Activated CD8-positive, alpha-beta T cell treated with anti-CD3 and anti-CD28 coated beads for 36 hours (primary cell): ENCODE measurements around the gene PM20D1. TPM values are rescaled to one million over a fixed set of nuclear protein-coding genes. Genes with fewer than 3 reads are reported as not detected.
"Not testable (repeated sequence)": the region's sequence is repeated elsewhere in the genome, so short reads cannot be mapped to it uniquely, and the experiment has no call there.

ENCODE experiments used
- ATAC-seq: fragments of 200-7000 bp; cut with Tn5 transposase; one replicate; pipeline ENCODE4 v1.10.0; 2021; ENCODE audit warnings: mild to moderate bottlenecking, moderate library complexity
- CTCF ChIA-PET: fragments of 350-600 bp; sonication (Branson Sonifier 250); formaldehyde crosslinking; loops from one replicate; lab custom pipeline; 2021; ENCODE audit warnings: antibody characterized with exemption; lab: Charles Lee
- POLR2A ChIA-PET: fragments of 350-600 bp; sonication (Branson Sonifier 250); formaldehyde crosslinking; loops from one replicate; lab custom pipeline; 2021; ENCODE audit warnings: antibody characterized with exemption; lab: Charles Lee
- DNase-seq: peaks from one replicate; pipeline ENCODE4 v3.0.0-alpha.2; 2020
- H3K27ac Mint-ChIP-seq: one replicate; pipeline ENCODE4 v1.8.0; 2021; ENCODE audit warnings: mild to moderate bottlenecking, mixed read lengths
- H3K27me3 Mint-ChIP-seq: one replicate; pipeline ENCODE4 v1.8.0; 2021; ENCODE audit warnings: mixed read lengths
- H3K36me3 Mint-ChIP-seq: one replicate; pipeline ENCODE4 v1.8.0; 2021; ENCODE audit warnings: low read depth, mixed read lengths
- H3K4me1 Mint-ChIP-seq: one replicate; pipeline ENCODE4 v1.8.0; 2021; ENCODE audit warnings: low read depth, mixed read lengths
- H3K4me3 Mint-ChIP-seq: one replicate; pipeline ENCODE4 v1.8.0; 2021; ENCODE audit warnings: mild to moderate bottlenecking, moderate library complexity, mixed read lengths
- H3K9me3 Mint-ChIP-seq: one replicate; pipeline ENCODE4 v1.8.0; 2021; ENCODE audit warnings: mixed read lengths
- CTCF ChIP-seq: fragments of 200-600 bp; IDR thresholded peaks from one replicate; pipeline ENCODE4 v1.8.0; 2022; ENCODE audit warnings: antibody characterized with exemption, mild to moderate bottlenecking
- intact Hi-C: fragments of 100-400 bp; cut with micrococcal nuclease; formaldehyde crosslinking; loops from one replicate; pipeline ENCODE4 v1.10.0; 2022
- total RNA-seq, 2 experiments: library from RNA; stranded (reverse); gene quantifications; one replicate each; pipeline ENCODE4 v1.2.3, GENCODE V29; 2021

Gene PM20D1
- total RNA-seq, 2 experiments from 2014 or later, result 0.22 to 0.29 TPM

- DNase-seq (no peak), ATAC-seq (no peak)
- Mint-ChIP-seq H3K36me3 (no peaks in the 10 kb centered on the region), H3K27me3 (no peaks in the 10 kb centered on the region), H3K4me1 (peaks cover 4% of the 10 kb centered on the region), H3K4me3 (no peak overlapping the region), H3K27ac (no peak overlapping the region), H3K9me3 (peaks cover 2% of the 10 kb centered on the region)
- intact Hi-C loops, result no loop called here
- POLR2A ChIA-PET, result no interaction called here
- TF ChIP-seq CTCF, result no peak
- CTCF ChIA-PET, result no interaction called here
These were observed 11.6 kb upstream of the PM20D1 start for GRCh38 chr1:205861540-205861939.

- no peak overlapping the region for H3K27ac Mint-ChIP-seq
- TF ChIP-seq CTCF, result no peak
- no peak for ATAC-seq
- H3K36me3 Mint-ChIP-seq, result peaks cover 10% of the 10 kb centered on the region
- H3K4me1 Mint-ChIP-seq, result peaks cover 4% of the 10 kb centered on the region
- ChIA-PET CTCF (interaction anchor here (1.0 to 1.4 kb wide), 2 partner anchors 61 to 66 kb away, joined by 3 read pairs; no protein-coding TSS in a partner anchor), POLR2A (no interaction called here)
- no peak overlapping the region for H3K4me3 Mint-ChIP-seq
- H3K27me3 Mint-ChIP-seq, result no peaks in the 10 kb centered on the region
- no peak for DNase-seq
- H3K9me3 Mint-ChIP-seq, result peaks cover 10% of the 10 kb centered on the region
- intact Hi-C loops, result no loop called here
These were observed 8.4 kb upstream of the PM20D1 start for GRCh38 chr1:205858141-205858961.

GRCh38 chr1:205857501-205857900 lies 7.6 kb upstream of the PM20D1 start:
- peaks cover 12% of the 10 kb centered on the region for H3K36me3 Mint-ChIP-seq
- ATAC-seq, H3K27me3 Mint-ChIP-seq, DNase-seq, intact Hi-C loops, POLR2A ChIA-PET, H3K27ac Mint-ChIP-seq, H3K9me3 Mint-ChIP-seq, CTCF ChIA-PET, H3K4me1 Mint-ChIP-seq, H3K4me3 Mint-ChIP-seq: not testable (repeated sequence)

- TF ChIP-seq CTCF, result no peak
- CTCF ChIA-PET, result interaction anchor here (1.2 to 1.3 kb wide), 2 partner anchors 62 to 121 kb away, joined by 3 to 5 read pairs; no protein-coding TSS in a partner anchor
- peaks cover 10% of the 10 kb centered on the region for H3K9me3 Mint-ChIP-seq
These were observed 6.5 kb upstream of the PM20D1 start for GRCh38 chr1:205856433-205856832.

GRCh38 chr1:205852969-205853368 lies 3.0 kb upstream of the PM20D1 start:
- no peak overlapping the region for H3K27ac Mint-ChIP-seq
- CTCF ChIA-PET, result interaction anchor here (0.9 to 1.0 kb wide), 2 partner anchors 61 to 124 kb away, joined by 3 read pairs; no protein-coding TSS in a partner anchor
- intact Hi-C loops, result no loop called here
- H3K4me3 Mint-ChIP-seq, result no peak overlapping the region
- H3K9me3 Mint-ChIP-seq, result peaks cover 10% of the 10 kb centered on the region
- H3K36me3 Mint-ChIP-seq, result peaks cover 14% of the 10 kb centered on the region
- ATAC-seq, result no peak
- H3K27me3 Mint-ChIP-seq, result no peaks in the 10 kb centered on the region
- no peak for DNase-seq
- no peak for TF ChIP-seq CTCF
- POLR2A ChIA-PET, result interaction anchor here (0.9 kb wide), 1 partner anchor 63 kb away, joined by 3 read pairs; no protein-coding TSS in a partner anchor
- peaks cover 14% of the 10 kb centered on the region for H3K4me1 Mint-ChIP-seq

More at GRCh38 chr1:205856433-205856832, 6.5 kb upstream of the PM20D1 start:
- Mint-ChIP-seq H3K4me3 (no peak overlapping the region), H3K36me3 (peaks cover 14% of the 10 kb centered on the region), H3K4me1 (peaks cover 4% of the 10 kb centered on the region), H3K27me3 (no peaks in the 10 kb centered on the region), H3K27ac (no peak overlapping the region)
- POLR2A ChIA-PET, result interaction anchor here (0.6 kb wide), 1 partner anchor 10 kb away, joined by 3 read pairs; no protein-coding TSS in a partner anchor
- DNase-seq, result no peak
- no peak for ATAC-seq
- intact Hi-C loops, result no loop called here
